Stimulated activated CD4-positive, alpha-beta T cell treated with anti-CD3 and anti-CD28 coated beads, Interleukin-15, amount 100 ng/mL, for 48 hours (primary cell): ENCODE measurements around the gene MVB12B.

Experiments used
- DNase-seq, 2 donors: peaks; one replicate each; pipeline ENCODE4 v3.0.0-alpha.2; 2020; ENCODE audit warnings: low read depth in 2 of 2

MVB12B gene

GRCh38 chr9:126330536-126330935, 3.9 kb downstream of the MVB12B start:
- no peak for DNase-seq

DNA sequence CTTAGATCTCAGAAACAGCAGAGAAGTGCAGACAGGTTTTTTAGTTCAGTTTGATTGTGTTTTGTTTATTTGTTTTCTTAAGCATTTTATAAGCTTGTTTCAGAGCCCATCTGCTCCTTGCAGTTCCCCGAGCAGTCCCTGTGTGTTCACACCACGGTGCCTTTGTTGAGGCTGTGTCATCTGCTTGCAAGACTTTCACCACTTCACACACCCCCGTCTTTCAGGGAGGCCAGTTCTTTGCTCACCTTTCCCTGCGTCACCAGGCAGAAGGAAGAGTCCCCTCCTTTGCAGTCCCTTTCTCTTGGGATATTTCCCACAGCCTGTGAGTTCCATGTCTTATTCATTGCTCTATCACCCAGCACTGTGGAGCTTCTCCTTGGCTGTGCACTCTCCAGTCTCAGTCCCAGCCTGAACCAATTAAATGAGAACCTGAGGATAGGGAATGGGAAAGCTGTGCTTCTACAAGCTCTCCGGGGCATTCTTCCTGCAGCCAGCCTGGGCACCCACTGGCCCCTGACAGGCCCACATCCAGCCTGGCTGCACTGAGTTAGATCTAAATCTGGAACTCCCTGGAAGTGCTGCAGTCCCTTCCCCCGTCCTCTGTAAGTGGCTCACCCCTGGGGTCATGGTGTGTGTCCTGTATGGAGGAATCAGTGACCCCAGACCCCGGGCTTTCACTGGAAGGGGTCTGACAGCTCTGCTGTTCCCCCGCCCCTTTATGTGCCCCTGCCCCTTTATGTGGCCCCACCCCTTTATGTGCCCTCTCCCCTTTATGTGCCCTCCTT, 5.5 kb downstream of the MVB12B start:
- no peak for DNase-seq

GRCh38 chr9:126334721-126335621, 8.3 kb downstream of the MVB12B start:
- DNase-seq, result no peak

- no peak for DNase-seq
Measured at GRCh38 chr9:126335837-126336735, 9.5 kb downstream of the MVB12B start.

DNA sequence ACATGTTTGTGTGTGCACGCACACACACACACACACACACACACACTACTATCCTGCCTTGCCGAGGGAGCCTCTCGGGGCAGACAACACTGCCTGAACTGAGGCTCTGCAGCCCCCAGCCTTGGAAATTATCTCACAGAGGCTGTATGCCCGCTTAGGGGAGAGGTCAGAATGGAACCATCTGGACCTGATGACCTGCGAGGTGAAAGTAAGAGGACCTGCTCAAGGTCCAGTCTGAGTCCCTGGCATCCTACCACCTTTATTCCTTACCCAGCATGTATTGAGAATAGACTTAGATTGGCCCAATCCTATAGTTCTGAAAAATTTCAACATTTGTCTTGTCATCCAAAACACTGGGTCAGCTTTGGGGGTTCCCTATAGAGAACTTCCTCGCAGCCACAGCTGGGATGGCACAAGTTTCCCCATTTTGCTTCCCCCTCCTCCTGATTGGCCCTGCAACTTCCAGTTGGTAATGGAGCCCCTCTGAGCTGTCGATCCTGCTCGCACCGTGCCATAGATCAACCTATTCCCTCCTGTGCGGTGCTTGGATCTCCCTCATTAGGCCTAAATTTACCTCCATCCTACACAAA, 10.2 kb downstream of the MVB12B start:
- no peak for DNase-seq

GRCh38 chr9:126337729-126338372, 11.2 kb downstream of the MVB12B start:
- no peak for DNase-seq

GRCh38 chr9:126338945-126339344, 12.3 kb downstream of the MVB12B start:
- DNase-seq, result no peak

GRCh38 chr9:126341426-126341825, 14.8 kb downstream of the MVB12B start:
- DNase-seq, result no peak

DNA sequence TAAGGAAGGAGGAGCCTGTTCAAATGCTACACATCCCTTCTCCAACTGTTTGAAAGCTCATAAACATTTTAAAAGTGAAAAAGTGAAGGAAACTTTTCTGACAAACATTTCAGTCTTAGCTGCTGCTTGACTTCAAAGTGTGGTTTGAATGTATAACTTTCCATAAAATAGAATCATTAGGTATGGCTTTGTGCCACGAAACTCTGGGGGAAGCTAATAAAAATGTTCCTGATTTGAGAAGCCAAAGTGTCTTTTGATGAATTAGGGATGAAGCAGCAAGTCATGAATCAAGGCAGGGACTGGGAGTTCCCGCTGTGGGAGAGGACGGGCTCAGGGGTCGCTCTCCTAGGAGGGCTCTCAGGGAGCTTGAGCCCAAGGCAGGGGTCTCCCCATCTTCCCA, 15.3 kb downstream of the MVB12B start:
- no peak for DNase-seq

DNA sequence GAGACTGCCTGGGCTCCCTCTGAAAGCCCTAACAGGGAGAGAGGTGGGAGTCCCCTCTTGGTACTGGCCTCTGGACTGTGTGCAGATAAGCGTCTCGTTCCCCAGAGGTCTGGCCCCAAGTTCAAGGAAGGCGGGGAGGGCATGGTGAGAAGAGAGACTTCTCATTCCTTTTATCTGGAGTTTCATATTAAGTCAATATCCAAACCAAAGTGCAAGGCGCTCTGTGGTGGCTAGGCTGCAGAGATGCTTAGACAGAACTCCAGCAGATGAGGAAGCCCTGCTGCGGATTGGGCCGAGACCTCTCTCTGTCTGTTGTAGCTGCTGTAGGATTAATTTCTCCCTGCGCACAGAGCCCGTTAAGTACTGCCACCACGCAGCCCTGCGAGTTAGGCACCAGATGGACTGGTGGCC, 16.0 kb downstream of the MVB12B start:
- no peak for DNase-seq

- no peak for DNase-seq
Measured at GRCh38 chr9:126343271-126343700, 16.7 kb downstream of the MVB12B start.

DNA sequence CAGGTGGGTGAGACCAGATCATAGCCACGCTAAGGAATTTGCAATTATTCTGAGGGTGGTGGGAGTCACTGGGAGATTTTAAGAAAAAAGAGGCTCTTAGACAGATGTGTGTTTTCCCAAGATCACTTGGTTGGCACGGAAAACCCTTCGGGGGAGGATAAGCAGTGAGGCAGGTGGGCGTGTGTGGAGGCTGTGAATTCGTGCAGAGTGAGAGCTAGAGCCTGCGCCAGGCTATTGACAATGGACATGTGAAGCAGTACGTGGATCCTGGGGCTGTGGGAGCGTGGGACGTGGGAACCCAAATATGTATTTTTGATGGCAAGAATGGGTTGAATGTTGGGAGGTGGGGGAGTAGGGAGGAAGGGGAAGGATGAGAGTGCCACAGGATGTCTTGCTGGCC, 19.4 kb downstream of the MVB12B start:
- DNase-seq, result no peak

GRCh38 chr9:126347093-126347492, 20.5 kb downstream of the MVB12B start:
- no peak for DNase-seq

DNA sequence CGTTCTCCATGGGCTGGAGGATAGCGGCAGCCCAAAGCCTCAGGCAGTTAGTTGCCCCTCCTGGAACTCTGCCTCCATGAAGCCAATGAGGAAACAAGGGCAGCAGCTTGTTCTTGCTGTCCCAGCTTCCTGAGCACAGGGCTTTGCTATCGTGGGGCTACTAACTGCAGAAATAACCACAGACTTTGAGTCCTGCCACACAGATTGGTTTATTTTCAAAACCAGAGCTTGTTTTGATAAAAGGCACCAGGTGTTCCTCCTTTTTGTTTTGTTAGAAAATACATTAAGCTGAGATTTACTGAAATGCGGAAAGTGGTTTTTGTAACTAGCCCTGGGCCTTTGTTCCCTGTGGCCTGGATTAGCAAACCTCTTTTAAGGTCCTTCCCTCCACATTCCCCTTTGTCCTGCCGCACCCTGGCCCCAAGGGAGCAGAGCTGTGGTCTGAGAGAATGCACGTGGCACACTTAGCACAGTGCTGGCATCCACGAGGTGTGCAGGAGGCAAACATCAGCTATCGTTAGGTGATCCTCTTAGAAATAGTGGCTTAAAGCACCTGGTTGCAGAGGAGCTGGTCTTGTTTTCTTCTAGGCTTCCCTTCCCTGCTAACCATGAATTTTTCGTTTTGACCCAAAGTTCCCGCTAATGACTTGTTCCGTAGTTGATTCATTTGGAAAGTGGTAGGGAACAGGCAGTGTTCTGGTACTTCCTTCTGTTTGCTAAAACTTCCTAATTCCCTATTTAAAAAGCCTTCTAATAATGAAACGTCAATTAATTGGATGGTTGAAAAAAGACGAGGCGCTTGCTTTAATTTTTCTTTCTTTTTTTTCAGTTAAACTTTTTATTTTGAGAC, 21.5 kb downstream of the MVB12B start:
- DNase-seq, result no peak

DNA sequence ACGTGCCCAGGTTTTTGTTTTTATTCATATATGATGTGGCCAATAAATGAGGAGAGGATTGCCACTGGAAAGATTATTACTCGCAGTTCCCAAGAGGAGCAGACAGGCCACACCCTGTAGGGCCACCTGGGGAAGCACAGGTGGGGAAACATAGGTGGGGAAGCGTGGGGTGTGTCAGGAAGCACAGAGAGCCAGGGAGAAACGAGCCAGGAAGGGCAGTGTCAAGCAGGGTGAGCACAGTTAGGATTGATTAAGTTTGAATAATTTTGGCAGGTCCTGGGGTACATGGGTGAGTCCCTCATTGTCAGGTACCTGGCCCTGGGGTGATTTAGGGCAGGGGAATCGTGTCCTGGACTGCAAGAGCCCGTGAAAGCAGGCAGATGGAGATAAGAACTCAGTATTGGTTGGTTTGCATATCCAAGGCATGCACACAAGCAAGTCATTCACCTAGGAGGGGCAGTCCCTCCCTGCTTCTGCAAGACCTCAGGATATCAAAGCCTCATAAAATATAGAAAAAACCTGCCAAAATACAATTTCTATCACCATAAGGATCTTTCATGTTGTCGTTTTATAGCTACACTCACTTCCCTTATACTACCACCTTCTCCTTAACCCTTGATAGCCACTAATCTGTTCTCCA, 22.4 kb downstream of the MVB12B start:
- no peak for DNase-seq

DNA sequence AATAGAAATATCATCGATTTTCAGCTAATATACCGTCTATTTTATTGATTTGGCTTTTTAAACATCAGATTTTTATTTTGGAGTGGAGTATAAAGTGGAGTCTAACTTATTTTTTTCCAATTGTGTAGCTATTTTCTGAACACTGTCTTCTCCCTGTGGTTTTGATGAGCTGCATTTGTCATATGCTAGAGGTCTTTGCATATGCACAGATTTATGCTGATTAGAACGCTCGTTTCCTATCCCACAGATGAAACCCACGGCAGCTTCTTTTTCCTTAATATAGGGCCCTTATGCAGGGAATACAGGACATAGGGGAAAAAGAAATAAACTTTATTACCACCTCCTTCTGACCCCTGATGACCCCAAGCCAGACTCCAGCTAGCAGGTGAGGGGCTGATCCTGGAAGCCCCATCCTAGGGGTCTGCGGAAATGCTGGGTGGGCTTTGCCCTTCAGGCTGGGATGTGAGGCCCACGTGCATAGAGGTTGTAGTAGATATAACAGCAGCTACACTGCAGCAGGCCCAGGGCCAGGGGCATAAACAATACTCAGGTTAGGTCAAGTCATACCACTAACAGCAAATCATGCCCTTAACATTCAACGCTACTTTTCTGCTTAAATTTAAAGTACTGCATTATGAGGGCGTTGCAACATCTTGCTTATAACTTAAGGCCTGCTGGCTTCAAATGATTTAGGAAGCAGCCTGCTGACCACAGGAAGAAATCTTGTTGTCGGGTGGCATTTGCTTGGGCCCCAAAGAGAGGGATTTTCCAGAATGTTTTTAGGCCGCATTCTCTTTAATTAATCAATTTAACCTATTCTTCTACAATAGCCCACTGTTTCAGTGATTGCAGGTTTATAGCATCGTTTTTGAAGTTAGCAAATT, 28.5 kb downstream of the MVB12B start:
- DNase-seq, result no peak

GRCh38 chr9:126357074-126357473, 30.4 kb downstream of the MVB12B start:
- no peak for DNase-seq

DNA sequence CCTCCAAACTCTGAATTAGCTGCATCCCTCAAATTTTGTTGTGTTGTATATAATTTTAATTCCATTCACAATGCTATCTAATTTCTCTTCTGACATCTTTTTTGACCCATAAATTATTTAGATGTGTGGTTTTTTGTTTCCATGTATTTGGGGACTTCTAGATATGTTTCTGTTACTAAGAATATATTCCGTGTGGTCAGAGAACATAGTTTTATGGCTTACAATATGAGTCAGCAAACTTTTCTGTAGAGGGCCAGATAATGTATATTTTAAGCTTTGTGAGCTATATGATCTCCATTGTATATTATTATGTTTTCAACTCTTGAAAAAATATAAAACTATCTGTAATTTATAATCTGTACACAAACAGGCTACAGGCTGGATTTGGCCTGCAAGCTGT, 33.4 kb downstream of the MVB12B start:
- DNase-seq, result no peak
